Left cardiac atrium (tissue), 4 donors: ENCODE data around the gene CYRIA. TPM values are rescaled to one million over a fixed set of nuclear protein-coding genes. Genes with fewer than 3 reads are reported as not detected.

Experiments
- ATAC-seq, 2 donors: fragments of 200-7000 bp; cut with Tn5 transposase; one replicate each; pipeline ENCODE4 v1.9.1; 2020; ENCODE audit warnings: mild to moderate bottlenecking in 2 of 2, moderate library complexity in 2 of 2
- DNase-seq: peaks from one replicate; pipeline ENCODE4 v3.0.0-alpha.2; 2020
- intact Hi-C, 2 donors: fragments of 100-400 bp; cut with DNase I; formaldehyde crosslinking; loops; one replicate each; pipeline versions ENCODE4 v1.14.1 to v1.15.1; 2022 to 2023
- total RNA-seq, 2 donors: library from RNA; stranded (reverse); fragmentation: NEBNext Ultra II Directional; extraction: Animal tissue kit (Norgen Biotek cat#: 25700); gene quantifications; one replicate each; pipeline ENCODE4 v1.2.1, GENCODE V29; 2021
- donor health status: DM: no; HTN: yes; CAD: no.
- donor health status: DM: no; HTN: yes; CAD: no; lungs with severe emphysema.
- donor health status: DM: yes; HTN: yes; CAD: no.
- donor health status: Dilated cardiomyopathy.

The CYRIA gene
- total RNA-seq, 2 donors from 2014 or later = 4.9 to 7.2 TPM

- intact Hi-C loops = no loop called here
- DNase-seq (no peak), ATAC-seq (no peak)
Observed at GRCh38 chr2:16654833-16655444, 10.7 kb downstream of the CYRIA start.

DNA sequence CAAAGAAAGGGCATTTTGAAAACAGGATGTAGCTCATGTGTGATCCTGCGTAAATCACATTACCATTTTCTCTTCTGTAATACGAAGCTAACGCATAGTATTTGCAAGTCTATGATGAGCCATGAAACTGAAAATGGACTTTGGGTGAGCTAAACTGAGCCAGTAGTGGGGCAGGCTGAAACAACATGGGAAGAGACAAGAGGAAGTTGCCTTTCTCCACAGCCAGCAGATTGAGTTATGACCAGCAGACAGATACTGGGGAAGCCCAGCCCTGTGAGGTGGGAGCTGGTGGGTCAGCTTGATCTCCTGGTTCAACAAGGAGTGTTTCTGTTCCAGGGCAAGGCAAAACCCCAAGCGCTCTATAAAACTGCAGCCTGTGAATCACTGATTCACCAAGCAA lies 11.8 kb downstream of the CYRIA start:
- intact Hi-C loops = no loop called here
- DNase-seq = no peak
- ATAC-seq = peak in 1 of 2 donors; percentile 29

DNA sequence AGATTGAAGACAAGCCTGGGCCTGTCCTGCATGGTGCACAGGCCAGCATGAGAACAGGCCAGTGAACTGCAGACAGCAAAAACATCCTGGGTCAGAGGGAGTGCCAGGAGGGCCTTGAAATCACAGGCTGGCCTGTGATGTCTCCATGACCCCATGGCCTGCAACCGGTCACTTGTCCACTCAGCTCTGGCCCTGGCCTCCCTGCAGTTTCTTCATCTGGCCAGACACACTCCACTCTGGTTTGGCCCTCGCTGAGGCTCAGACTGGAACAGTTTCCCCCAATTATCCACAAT lies 12.6 kb downstream of the CYRIA start:
- DNase-seq = peak; percentile 40
- intact Hi-C loops = no loop called here
- ATAC-seq = peak; percentile 52 to 69

- DNase-seq (no peak), ATAC-seq (peak in 1 of 2 donors; percentile 21)
- intact Hi-C loops = no loop called here
Observed at GRCh38 chr2:16652296-16653082, 13.1 kb downstream of the CYRIA start.

DNA sequence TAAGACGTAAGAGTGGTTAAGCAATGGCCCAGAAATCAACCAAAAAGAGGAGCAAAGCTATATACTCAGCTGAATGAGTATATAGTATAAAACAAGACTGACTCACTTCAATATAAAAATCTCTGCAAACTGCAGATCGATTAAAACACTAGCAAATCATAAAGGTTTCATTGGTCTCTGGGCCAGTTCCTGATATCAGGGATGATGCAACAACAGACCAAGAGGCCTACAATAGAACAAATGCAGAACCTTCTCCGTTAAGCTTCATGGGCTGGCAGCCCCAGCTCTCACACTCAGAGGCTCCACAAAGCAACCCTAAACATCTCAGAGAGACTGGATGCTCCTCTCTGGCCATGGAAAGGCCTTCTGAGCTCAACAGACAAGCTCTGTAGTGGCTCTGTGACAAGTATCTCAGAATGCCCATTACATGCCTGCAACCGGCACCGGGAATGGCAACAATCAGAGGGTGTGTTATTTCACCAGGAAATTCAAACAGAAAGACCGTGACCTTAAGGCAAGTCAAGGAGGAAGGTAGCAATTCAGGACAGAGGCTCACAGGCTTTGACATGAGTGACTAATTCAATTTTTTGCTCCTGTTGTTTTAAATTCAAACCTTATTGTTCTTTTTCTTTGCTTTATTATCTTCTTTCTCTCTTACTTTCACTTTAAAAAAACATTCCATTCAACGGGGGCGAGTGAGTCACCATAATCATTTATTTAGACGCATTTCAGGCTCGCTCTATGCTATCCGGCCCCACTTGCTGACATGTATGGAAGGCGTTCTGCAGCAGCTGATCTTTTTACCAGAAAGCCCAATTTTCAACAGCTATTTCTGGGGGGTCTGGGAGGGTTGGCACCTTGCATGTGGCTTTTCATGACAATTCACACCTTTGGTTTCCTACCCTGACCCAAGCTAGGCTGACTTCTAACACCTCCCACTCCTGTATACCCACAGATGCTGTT lies 15.1 kb downstream of the CYRIA start:
- DNase-seq (no peak), ATAC-seq (peak in 1 of 2 donors; percentile 62)
- intact Hi-C loops = no loop called here

GRCh38 chr2:16649353-16650286 lies 16.0 kb downstream of the CYRIA start:
- intact Hi-C loops = no loop called here
- no peak for ATAC-seq

GRCh38 chr2:16647992-16648617 lies 17.5 kb downstream of the CYRIA start:
- intact Hi-C loops = no loop called here
- DNase-seq (no peak), ATAC-seq (no peak)

More at GRCh38 chr2:16649353-16650286, 16.0 kb downstream of the CYRIA start:
- no peak for DNase-seq

- intact Hi-C loops = no loop called here
- no peak for ATAC-seq
- no peak for DNase-seq
Observed at GRCh38 chr2:16645775-16646559, 19.7 kb downstream of the CYRIA start.

- ATAC-seq (no peak), DNase-seq (no peak)
- intact Hi-C loops = no loop called here
Observed at GRCh38 chr2:16645088-16645487, 20.5 kb downstream of the CYRIA start.

DNA sequence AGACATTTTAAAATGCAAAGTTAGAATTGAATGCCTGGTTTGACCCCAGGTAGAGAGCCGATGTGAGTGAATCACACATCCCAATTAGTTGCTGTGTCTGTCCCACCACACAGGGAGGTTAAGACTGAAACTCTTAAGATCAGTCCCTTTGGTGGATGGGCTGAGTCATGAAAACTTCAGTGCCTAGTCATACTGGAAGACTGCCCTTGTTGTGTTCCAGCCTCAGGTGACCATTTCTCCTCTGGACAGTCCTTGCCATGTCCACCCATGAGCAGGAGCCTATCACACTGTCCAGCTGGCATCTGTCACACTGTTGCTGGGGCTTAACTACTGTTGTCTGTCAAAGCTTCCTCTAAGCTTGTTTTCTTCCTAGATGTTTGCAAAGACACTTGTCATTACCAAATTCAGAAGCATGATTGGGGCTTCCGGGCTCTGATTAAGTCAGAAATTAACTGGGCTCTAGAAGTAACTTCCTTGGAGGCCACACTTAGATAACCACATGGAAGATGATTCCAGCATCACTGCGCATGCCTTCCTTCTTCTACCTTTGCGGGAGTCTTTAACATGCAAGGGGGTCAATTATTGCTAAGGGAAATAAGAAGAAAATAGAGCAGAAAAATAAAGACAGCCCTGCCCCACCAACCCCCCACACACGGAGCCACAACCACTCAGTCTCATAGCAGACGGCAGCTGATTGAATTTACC lies 21.3 kb downstream of the CYRIA start:
- intact Hi-C loops = no loop called here
- DNase-seq (no peak), ATAC-seq (no peak)

DNA sequence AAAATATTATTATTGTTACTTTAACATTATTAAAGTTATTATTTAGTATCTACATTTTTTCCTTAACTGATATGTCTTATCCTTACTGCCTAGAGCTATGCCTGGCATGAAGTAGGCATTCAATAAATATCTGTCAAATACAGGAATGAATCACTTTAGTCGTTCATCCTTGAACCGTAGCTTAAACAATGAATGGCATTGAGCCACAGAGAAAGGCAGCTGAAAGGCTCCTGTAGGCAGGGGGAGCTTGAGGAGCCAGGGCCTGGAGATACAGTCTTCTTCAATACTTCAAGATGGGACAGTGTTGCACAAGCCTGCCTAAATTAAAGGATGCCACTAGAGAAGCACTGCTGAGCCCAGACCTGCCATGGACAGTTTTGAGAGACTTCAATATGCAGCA lies 22.5 kb downstream of the CYRIA start:
- DNase-seq (no peak), ATAC-seq (no peak)
- intact Hi-C loops = no loop called here

- ATAC-seq (no peak), DNase-seq (no peak)
- intact Hi-C loops = no loop called here
Observed at GRCh38 chr2:16642088-16642487, 23.5 kb downstream of the CYRIA start.

GRCh38 chr2:16641509-16641908 lies 24.1 kb downstream of the CYRIA start:
- no peak for ATAC-seq
- no peak for DNase-seq
- intact Hi-C loops = no loop called here

- ATAC-seq (peak; percentile 76 to 87), DNase-seq (no peak)
- intact Hi-C loops = no loop called here
Observed at GRCh38 chr2:16640867-16641266, 24.8 kb downstream of the CYRIA start.

DNA sequence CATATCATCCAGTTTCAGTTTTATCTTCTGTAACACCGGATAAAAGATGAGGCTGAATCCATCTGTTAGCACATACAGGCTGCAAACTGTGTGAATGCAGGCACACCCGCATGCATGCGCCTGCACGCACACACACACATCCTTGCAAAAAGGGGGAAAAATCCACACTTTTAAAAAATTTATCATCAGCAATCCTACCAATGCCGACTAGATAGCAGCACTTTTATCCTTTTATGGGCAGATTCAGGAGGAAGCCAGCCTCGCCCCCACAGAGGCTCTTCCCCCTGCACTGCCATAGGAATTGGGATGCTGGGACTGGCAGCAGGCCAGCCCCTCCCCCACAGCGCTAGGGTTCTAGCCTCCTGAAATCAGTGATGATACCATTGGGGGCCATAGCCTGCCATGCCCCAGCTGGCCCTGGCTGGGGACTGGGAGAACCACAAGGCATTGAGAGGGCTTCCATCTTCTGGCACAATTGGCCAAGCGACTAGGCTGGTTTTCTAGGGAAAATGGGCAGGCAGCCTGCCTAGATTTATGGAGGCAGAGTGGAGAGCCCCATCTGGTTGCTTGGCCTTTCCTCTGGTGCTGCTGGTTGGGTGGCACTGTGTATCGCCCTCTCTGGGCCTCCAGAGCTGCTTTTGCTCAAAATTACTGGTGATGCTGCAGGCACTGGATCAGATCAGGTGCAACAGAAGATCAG lies 25.5 kb downstream of the CYRIA start:
- DNase-seq (no peak), ATAC-seq (no peak)
- intact Hi-C loops = no loop called here

DNA sequence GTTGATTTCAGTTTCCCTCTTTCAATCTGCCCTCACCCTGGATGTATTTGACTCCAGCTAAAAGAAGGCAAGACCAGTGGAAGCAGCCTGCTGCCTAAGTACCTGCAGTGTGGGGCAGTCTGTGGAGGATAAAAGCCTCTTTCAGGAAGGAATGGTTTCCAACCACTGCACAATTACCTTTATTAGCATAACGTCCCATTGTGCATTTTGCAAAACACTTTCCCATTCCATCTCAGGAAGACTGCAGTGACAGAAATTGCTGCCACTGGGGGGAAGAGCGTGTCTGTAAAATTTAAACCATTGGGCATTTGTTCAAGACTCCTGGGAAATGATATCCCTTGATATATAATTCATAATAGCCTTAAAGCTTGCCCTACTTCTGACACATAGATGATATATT lies 26.2 kb downstream of the CYRIA start:
- intact Hi-C loops = no loop called here
- ATAC-seq = no peak
- no peak for DNase-seq

DNA sequence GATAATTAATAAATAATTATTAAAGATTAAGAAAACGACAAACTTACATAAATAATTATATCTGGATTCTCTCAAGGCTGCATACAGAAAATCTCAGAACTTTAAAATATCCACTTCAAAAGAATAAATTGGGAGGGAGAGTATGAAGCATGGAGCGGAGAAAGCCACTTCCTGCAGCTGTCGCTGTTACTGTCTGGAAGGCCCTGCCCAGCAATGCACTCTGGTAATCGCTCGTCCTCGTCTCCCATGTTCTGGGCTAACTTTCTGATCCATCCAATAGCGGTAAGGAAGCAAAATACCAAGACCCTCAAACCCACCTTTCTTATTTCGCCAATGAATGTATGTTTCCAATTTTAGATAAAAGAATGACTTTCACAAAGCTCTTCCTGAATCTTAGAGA lies 26.7 kb downstream of the CYRIA start:
- intact Hi-C loops = no loop called here
- ATAC-seq = no peak
- DNase-seq = no peak
